ENCODE results near the gene ACSL1.

ACSL1 gene

DNA sequence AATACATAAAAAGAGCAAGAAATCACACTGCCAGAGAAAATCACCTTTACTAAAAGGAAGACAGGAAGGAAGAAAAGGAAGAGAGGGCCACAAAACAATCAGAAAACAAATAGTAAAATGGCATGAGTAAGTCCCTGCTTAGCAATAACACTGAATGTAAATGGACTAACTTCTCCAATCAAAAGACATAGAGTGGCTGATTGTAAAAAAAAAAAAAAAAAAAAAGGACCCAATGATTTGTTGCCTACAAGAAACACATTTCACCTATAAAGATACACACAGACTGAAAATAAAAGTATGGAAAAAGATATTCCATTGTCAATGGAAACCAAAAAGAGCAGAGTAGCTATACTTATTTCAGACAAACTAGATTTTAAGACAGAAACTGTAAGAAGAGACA lies 104.5 kb downstream of the ACSL1 start:
- no peak overlapping the region for H3K27ac ChIP-seq (ENCODE audit: low read length)
- H3K36me3 ChIP-seq (ENCODE audit: control insufficient read depth in 2 of 2, insufficient read depth in 2 of 2, low read length in 2 of 2), result no peaks in the 10 kb centered on the region
- no peak overlapping the region for H3K4me3 ChIP-seq (ENCODE audit: low read length in 2 of 2)

GRCh38 chr4:184719407-184719806 lies 106.4 kb downstream of the ACSL1 start:
- no peaks in the 10 kb centered on the region for H3K9me3 ChIP-seq (ENCODE audit: control insufficient read depth in 2 of 2, low read length in 2 of 2)
- no peak overlapping the region for H3K27ac ChIP-seq (ENCODE audit: low read length)
- H3K9ac ChIP-seq (ENCODE audit: low read length in 2 of 2), result no peak overlapping the region
- H3K36me3 ChIP-seq (ENCODE audit: control insufficient read depth in 2 of 2, insufficient read depth in 2 of 2, low read length in 2 of 2), result no peaks in the 10 kb centered on the region
- no peaks in the 10 kb centered on the region for H3K27me3 ChIP-seq (ENCODE audit: control insufficient read depth in 1 of 2, insufficient read depth in 2 of 2, low read length in 2 of 2)
- H3K4me1 ChIP-seq (ENCODE audit: control insufficient read depth, insufficient read depth, low read length), result no peaks in the 10 kb centered on the region
- H3K4me3 ChIP-seq (ENCODE audit: low read length in 2 of 2), result no peak overlapping the region

More for the DNA sequence above, 104.5 kb downstream of the ACSL1 start:
- H3K27me3 ChIP-seq (ENCODE audit: control insufficient read depth in 1 of 2, insufficient read depth in 2 of 2, low read length in 2 of 2), result no peaks in the 10 kb centered on the region
- no peak overlapping the region for H3K9ac ChIP-seq (ENCODE audit: low read length in 2 of 2)
- no peaks in the 10 kb centered on the region for H3K9me3 ChIP-seq (ENCODE audit: control insufficient read depth in 2 of 2, low read length in 2 of 2)
- no peaks in the 10 kb centered on the region for H3K4me1 ChIP-seq (ENCODE audit: control insufficient read depth, insufficient read depth, low read length)

GRCh38 chr4:184715526-184715925 lies 110.2 kb downstream of the ACSL1 start:
- no peaks in the 10 kb centered on the region for H3K4me1 ChIP-seq (ENCODE audit: control insufficient read depth, insufficient read depth, low read length)
- H3K9me3 ChIP-seq (ENCODE audit: control insufficient read depth in 2 of 2, low read length in 2 of 2), result no peaks in the 10 kb centered on the region
- H3K9ac ChIP-seq (ENCODE audit: low read length in 2 of 2), result no peak overlapping the region
- no peaks in the 10 kb centered on the region for H3K27me3 ChIP-seq (ENCODE audit: control insufficient read depth in 1 of 2, insufficient read depth in 2 of 2, low read length in 2 of 2)
- H3K4me3 ChIP-seq (ENCODE audit: low read length in 2 of 2), result no peak overlapping the region
- no peaks in the 10 kb centered on the region for H3K36me3 ChIP-seq (ENCODE audit: control insufficient read depth in 2 of 2, insufficient read depth in 2 of 2, low read length in 2 of 2)
- no peak overlapping the region for H3K27ac ChIP-seq (ENCODE audit: low read length)

GRCh38 chr4:184713887-184714286 lies 111.9 kb downstream of the ACSL1 start:
- Histone ChIP-seq H3K36me3 (ENCODE audit: control insufficient read depth in 2 of 2, insufficient read depth in 2 of 2, low read length in 2 of 2) (no peaks in the 10 kb centered on the region), H3K27ac (ENCODE audit: low read length) (no peak overlapping the region), H3K4me3 (ENCODE audit: low read length in 2 of 2) (no peak overlapping the region), H3K4me1 (ENCODE audit: control insufficient read depth, insufficient read depth, low read length) (no peaks in the 10 kb centered on the region), H3K9me3 (ENCODE audit: control insufficient read depth in 2 of 2, low read length in 2 of 2) (no peaks in the 10 kb centered on the region), H3K9ac (ENCODE audit: low read length in 2 of 2) (no peak overlapping the region), H3K27me3 (ENCODE audit: control insufficient read depth in 1 of 2, insufficient read depth in 2 of 2, low read length in 2 of 2) (no peaks in the 10 kb centered on the region)

GRCh38 chr4:184712322-184712721 lies 113.4 kb downstream of the ACSL1 start:
- H3K4me3 ChIP-seq (ENCODE audit: low read length in 2 of 2), result no peak overlapping the region
- H3K27ac ChIP-seq (ENCODE audit: low read length), result no peak overlapping the region
- no peak overlapping the region for H3K9ac ChIP-seq (ENCODE audit: low read length in 2 of 2)
- H3K36me3 ChIP-seq (ENCODE audit: control insufficient read depth in 2 of 2, insufficient read depth in 2 of 2, low read length in 2 of 2), result no peaks in the 10 kb centered on the region
- no peaks in the 10 kb centered on the region for H3K27me3 ChIP-seq (ENCODE audit: control insufficient read depth in 1 of 2, insufficient read depth in 2 of 2, low read length in 2 of 2)
- no peaks in the 10 kb centered on the region for H3K9me3 ChIP-seq (ENCODE audit: control insufficient read depth in 2 of 2, low read length in 2 of 2)
- H3K4me1 ChIP-seq (ENCODE audit: control insufficient read depth, insufficient read depth, low read length), result no peaks in the 10 kb centered on the region

DNA sequence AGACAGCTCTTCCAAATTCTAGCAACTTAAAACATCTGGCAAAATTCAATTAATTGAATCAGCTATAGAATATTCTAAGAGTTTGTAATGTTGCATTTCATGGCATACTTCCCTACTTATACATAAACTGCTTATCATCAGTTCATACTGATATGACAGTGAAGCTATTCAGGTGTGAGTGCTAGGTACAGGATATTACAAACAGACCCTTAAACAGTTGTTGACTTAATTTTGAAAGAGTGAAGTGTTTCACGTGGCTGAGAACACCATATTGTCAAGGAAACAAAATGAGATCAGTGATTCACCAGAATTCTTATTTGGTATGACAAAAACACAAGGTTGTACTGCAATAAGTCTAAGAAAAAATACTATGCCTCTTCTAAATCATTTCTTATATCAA lies 119.3 kb downstream of the ACSL1 start:
- H3K9me3 ChIP-seq (ENCODE audit: control insufficient read depth in 2 of 2, low read length in 2 of 2), result no peaks in the 10 kb centered on the region
- H3K27me3 ChIP-seq (ENCODE audit: control insufficient read depth in 1 of 2, insufficient read depth in 2 of 2, low read length in 2 of 2), result no peaks in the 10 kb centered on the region
- H3K36me3 ChIP-seq (ENCODE audit: control insufficient read depth in 2 of 2, insufficient read depth in 2 of 2, low read length in 2 of 2), result no peaks in the 10 kb centered on the region
- H3K27ac ChIP-seq (ENCODE audit: low read length), result no peak overlapping the region
- H3K4me3 ChIP-seq (ENCODE audit: low read length in 2 of 2), result no peak overlapping the region
- no peak overlapping the region for H3K9ac ChIP-seq (ENCODE audit: low read length in 2 of 2)
- no peaks in the 10 kb centered on the region for H3K4me1 ChIP-seq (ENCODE audit: control insufficient read depth, insufficient read depth, low read length)

- no peak overlapping the region for H3K27ac ChIP-seq (ENCODE audit: low read length)
- H3K36me3 ChIP-seq (ENCODE audit: control insufficient read depth in 2 of 2, insufficient read depth in 2 of 2, low read length in 2 of 2), result no peaks in the 10 kb centered on the region
- H3K4me1 ChIP-seq (ENCODE audit: control insufficient read depth, insufficient read depth, low read length), result no peaks in the 10 kb centered on the region
- no peak overlapping the region for H3K9ac ChIP-seq (ENCODE audit: low read length in 2 of 2)
- no peaks in the 10 kb centered on the region for H3K9me3 ChIP-seq (ENCODE audit: control insufficient read depth in 2 of 2, low read length in 2 of 2)
- no peak overlapping the region for H3K4me3 ChIP-seq (ENCODE audit: low read length in 2 of 2)
- H3K27me3 ChIP-seq (ENCODE audit: control insufficient read depth in 1 of 2, insufficient read depth in 2 of 2, low read length in 2 of 2), result no peaks in the 10 kb centered on the region
Observed at GRCh38 chr4:184705692-184706091, 120.1 kb downstream of the ACSL1 start.

Data from stomach smooth muscle (tissue), 2 donors.